ENCODE data around the gene CETN3. TPM values are rescaled to one million over a fixed set of nuclear protein-coding genes. Genes with fewer than 3 reads are reported as not detected.

Gene CETN3
- total RNA-seq, 1 experiment from 2014 or later: 28.5 TPM

DNA sequence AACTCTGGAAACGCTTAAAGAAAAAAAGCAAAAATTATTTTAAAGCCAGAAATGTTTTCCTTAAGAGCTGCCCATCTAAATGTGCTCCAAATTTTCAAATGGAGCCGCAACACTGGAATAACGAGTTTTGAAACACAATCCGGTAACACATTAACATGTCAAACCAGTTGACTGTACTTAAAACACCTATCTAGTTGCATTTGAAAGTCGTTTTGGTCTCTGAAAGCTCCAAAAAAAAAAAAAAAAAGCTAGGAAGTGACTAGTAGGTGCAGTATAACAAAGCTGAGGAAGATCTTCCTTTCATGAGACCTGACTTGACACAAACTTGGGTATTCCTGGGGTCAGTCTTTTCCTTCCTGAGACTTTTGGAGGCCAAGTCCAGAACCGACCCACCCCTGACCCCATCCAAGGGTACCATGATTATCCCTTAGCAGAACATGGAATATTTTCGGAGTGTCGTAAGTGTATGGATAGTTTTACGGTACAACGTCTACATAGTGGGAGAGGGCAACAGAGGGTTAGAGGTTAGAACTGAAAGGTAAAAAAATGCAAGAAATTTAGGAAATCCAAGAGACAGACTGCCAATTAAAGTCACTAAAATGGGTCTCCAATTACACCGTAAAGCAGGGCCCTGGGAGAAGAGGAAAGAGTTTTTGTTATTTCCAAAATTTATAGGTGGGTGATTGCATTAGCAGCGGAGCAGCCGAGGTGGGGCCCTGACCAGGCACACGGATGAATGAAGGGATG, 812 bp downstream of the CETN3 start:
- Histone ChIP-seq H3K27ac (ENCODE audit: low read length) (peak overlapping the region; percentile 82), H3K4me1 (ENCODE audit: insufficient read depth, low read length) (peaks cover 35% of the 10 kb centered on the region), H3K9me3 (ENCODE audit: low read length) (no peaks in the 10 kb centered on the region), H2AFZ (ENCODE audit: low read length) (peak overlapping the region; percentile 97), H3K4me2 (ENCODE audit: low read length) (peak overlapping the region; percentile 90), H3K9me2 (replicated peaks; ENCODE audit: low read length) (no peaks in the 10 kb centered on the region), H3K79me2 (ENCODE audit: low read length) (peaks cover 54% of the 10 kb centered on the region), H3K36me3 (ENCODE audit: low read depth, low read length) (0 out of 2 replicates have a peak, but pooled peaks cover 5% of the 10 kb centered on the region), H3F3A (ENCODE audit: low read length, unreplicated experiment) (peaks cover 8% of the 10 kb centered on the region), H3K4me3 (ENCODE audit: low read length) (peak overlapping the region; percentile 88), H4K20me1 (ENCODE audit: low read length) (no peaks in the 10 kb centered on the region), H3K27me3 (ENCODE audit: low read length) (no peaks in the 10 kb centered on the region), H3K9ac (ENCODE audit: low read length) (peak overlapping the region; percentile 95)
- POLR2A ChIA-PET (ENCODE audit: unreplicated experiment): interaction anchor here (1.0 kb wide), 1 partner anchor 123 kb away, joined by 5 read pairs; no protein-coding TSS in a partner anchor
- intact Hi-C loops (cut with micrococcal nuclease): loop anchor here (5.0 kb wide), 1 partner anchor 59 kb away; no protein-coding TSS in a partner anchor
- DNase-seq (peak; percentile 63), ATAC-seq (no peak)
- TF ChIP-seq EZH2 (IDR thresholded peaks at IDR 0.05; ENCODE audit: low read length, unreplicated experiment) (no peak), EZH2phosphoT487 (IDR thresholded peaks at IDR 0.05; ENCODE audit: borderline replicate concordance, low read length) (no peak), CTCF (conservative IDR thresholded peaks at IDR 0.05; ENCODE audit: low read depth, low read length) (no peak)
- CTCF ChIA-PET: no interaction called here
- TSS peak; percentile 68 for BruUV-seq (replicated peaks)

GRCh38 chr5:90406466-90406865, 3.1 kb downstream of the CETN3 start:
- CTCF ChIA-PET: interaction anchor here (0.6 to 0.7 kb wide), 3 partner anchors 15 to 1682 kb away, joined by 4 to 20 read pairs (median 17); no protein-coding TSS in a partner anchor
- H3K9ac ChIP-seq (ENCODE audit: low read length): no peak overlapping the region
- H3K4me3 ChIP-seq (ENCODE audit: low read length): peak overlapping the region; percentile 88
- peaks cover 54% of the 10 kb centered on the region for H3K79me2 ChIP-seq (ENCODE audit: low read length)
- no peaks in the 10 kb centered on the region for H4K20me1 ChIP-seq (ENCODE audit: low read length)
- intact Hi-C loops (cut with micrococcal nuclease): loop anchor here (5.0 kb wide), 1 partner anchor 61 kb away; no protein-coding TSS in a partner anchor
- POLR2A ChIA-PET (ENCODE audit: unreplicated experiment): interaction anchor here (0.6 kb wide), 1 partner anchor 1264 kb away, joined by 3 read pairs; no protein-coding TSS in a partner anchor
- H3K9me2 ChIP-seq (replicated peaks; ENCODE audit: low read length): no peaks in the 10 kb centered on the region
- H3K4me2 ChIP-seq (ENCODE audit: low read length): peak overlapping the region; percentile 90
- peak; percentile 27 for ATAC-seq
- BruUV-seq (replicated peaks): no TSS peak
- 0 out of 2 replicates have a peak, but pooled peaks cover 5% of the 10 kb centered on the region for H3K36me3 ChIP-seq (ENCODE audit: low read depth, low read length)
- H3K4me1 ChIP-seq (ENCODE audit: insufficient read depth, low read length): peaks cover 49% of the 10 kb centered on the region
- peak overlapping the region; percentile 12 for H2AFZ ChIP-seq (ENCODE audit: low read length)
- peak overlapping the region; percentile 41 for H3K27ac ChIP-seq (ENCODE audit: low read length)
- peak; percentile 82 for DNase-seq
- H3F3A ChIP-seq (ENCODE audit: low read length, unreplicated experiment): peaks cover 12% of the 10 kb centered on the region
- H3K9me3 ChIP-seq (ENCODE audit: low read length): no peaks in the 10 kb centered on the region
- TF ChIP-seq EZH2 (IDR thresholded peaks at IDR 0.05; ENCODE audit: low read length, unreplicated experiment): no peak
- TF ChIP-seq CTCF (conservative IDR thresholded peaks at IDR 0.05; ENCODE audit: low read depth, low read length): no peak
- TF ChIP-seq EZH2phosphoT487 (IDR thresholded peaks at IDR 0.05; ENCODE audit: borderline replicate concordance, low read length): no peak
- no peaks in the 10 kb centered on the region for H3K27me3 ChIP-seq (ENCODE audit: low read length)

All from PC-3 (cell line).